Fibroblast of upper back skin (primary cell): ENCODE measurements around the gene TBX5.

ENCODE experiments used
- DNase-seq: peaks from one replicate; pipeline ENCODE4 v3.0.0-alpha.2; 2013

Gene TBX5

GRCh38 chr12:114430306-114430705, 24.4 kb upstream of the TBX5 start:
- peak; percentile 82 for DNase-seq

DNA sequence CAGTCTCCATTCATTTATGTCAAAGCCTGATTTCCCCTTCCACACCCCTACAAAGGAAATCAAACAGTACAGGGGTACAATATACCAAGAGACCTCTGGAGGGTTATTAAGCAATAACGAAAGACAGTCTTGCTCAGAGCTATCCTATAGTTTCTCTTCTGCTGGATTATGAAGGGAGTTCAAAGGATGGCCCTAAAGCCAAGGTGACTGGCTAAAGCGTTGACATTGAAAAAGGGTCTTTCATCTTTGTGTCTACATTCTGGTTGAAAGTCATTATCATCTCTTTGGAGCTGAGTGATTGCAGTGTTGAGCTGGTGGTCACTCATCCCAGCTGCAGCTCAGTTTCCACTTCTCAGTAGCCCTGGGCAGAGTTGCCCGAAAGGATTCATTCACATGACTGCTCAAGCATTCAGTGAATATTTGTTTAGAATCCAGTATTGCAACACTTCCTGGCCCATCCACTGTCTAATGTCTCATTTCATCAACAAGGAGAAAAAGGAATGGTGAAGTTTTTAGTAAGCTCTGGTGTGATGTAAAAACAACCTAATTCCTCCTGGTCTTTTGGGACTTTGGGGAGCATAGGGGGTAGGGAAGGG, 19.2 kb upstream of the TBX5 start:
- peak; percentile 20 for DNase-seq

GRCh38 chr12:114420944-114421335, 15.0 kb upstream of the TBX5 start:
- no peak for DNase-seq

- DNase-seq: no peak
Measured at GRCh38 chr12:114420182-114420943, 14.4 kb upstream of the TBX5 start.

DNA sequence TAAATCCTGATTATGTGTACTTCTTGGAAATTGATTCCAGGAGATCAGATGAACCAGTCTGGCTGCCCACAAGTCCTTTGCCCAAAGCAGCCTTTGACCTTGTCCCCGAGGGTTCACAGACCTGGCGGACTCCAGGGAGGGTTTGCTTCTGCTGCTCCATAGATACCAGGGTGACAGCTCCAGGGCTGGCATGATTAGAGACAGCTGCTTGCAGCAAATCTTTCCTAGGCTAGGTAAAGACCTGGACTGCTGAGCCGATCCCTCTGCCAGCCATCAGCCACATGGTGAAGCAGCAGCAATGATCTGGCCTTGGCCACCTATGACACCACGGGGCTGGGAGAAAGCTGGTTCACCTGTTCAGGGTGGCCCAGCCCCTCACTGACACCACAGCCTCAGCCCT, 10.1 kb upstream of the TBX5 start:
- no peak for DNase-seq

DNA sequence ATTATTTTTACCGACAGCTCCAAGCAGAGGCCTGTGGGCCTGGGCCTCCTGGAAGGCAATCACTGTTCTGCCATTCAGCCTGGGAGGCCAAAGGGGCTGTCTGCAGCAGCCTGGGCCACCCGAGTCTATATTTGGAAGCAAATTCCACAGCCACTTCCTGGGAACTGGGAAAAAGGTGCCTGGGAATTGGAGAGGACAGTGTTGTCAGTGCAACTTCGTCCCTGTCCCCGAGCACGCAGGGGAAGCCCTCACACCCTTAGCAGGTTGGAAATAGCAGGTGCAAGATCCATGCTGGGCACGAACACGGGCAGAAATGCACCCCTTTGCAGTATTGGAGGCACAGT, 9.6 kb upstream of the TBX5 start:
- DNase-seq: no peak

- no peak for DNase-seq
Measured at GRCh38 chr12:114414866-114415524, 9.1 kb upstream of the TBX5 start.

GRCh38 chr12:114414031-114414865, 8.3 kb upstream of the TBX5 start:
- no peak for DNase-seq

DNA sequence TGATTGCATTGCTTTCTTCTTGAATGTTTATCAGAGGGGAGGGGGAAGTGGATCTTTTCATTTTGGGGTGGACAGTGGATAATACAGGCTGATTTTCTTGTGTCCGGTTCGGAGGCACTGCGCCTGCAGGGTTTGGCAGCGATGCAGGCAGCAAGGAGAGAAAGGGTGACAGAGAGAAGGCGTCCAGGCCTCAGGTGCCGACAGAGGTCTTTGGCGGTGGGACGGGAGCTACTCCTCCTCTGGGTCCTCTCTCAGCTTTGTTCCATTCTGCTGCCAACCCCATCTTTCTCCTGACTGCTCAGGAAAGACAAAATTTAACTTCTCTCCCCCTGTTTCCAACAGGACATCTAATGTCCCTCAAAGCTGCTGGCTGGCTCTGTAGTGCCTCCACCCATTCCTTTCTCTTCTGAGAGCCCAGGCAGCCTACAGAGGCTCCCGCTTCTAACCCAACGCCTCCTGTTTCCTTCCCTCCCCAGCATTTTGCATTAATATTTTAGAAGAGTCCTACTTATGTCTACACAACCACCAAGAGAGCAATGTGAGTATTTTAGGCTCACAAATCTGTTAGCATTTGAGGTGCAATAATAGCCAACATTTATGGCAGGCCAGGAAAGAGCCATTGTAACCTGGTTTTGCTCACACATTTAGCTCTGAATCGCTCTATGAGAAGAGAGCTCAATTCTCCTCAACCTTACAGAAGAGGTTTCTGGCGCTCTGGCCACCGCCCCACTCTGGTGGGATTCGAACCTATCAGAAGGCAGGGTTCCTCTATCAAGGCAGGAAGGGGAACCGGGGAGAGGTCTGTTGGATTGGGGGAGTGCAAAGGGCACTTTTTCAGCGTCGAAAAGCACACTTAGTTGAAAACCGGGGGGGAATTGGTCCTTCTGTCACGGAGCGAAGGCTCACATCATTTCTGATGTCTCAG, 7.1 kb upstream of the TBX5 start:
- no peak for DNase-seq

GRCh38 chr12:114412307-114412706, 6.4 kb upstream of the TBX5 start:
- no peak for DNase-seq

DNA sequence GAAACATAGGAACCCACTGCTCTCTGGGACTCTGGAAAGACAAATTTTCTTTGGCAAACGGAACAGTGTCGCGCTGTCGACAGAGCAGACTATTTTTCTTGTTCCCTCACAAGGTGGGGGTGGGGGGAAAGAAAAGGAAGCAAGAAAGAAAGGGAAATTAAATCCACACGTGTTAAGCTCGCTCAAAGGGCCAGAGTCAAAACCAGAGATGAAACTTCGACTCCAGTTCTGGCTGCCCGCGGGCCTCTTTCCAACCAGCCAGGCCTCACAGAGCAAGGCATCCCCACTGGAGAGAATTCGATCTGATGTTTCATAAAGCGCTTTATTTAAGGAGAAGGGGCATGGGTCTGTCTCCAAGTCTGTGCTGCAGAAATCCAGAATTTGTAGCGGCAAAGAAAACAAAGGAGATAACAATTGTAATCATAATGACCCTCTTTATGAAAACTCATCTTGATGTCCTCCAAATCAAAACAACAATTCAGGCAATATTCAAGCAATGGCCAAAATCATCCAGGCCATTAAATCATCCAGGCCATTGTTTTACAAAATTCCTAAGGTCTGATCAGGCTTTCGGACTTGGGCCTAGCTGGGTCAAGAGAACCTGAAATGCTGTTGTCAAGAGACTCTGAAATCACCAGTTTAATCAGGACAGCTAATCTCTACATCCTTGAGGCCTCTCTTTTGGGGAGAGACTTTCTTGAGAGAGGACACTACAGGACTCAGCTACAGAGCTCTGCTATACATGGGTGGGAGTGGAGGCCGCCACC, 5.3 kb upstream of the TBX5 start:
- no peak for DNase-seq

GRCh38 chr12:114409852-114410600, 4.1 kb upstream of the TBX5 start:
- DNase-seq: no peak

- peak; percentile 18 for DNase-seq
Measured at GRCh38 chr12:114408886-114409851, 3.2 kb upstream of the TBX5 start.

- no peak for DNase-seq
Measured at GRCh38 chr12:114408471-114408885, 2.5 kb upstream of the TBX5 start.

GRCh38 chr12:114407842-114408411, 2.0 kb upstream of the TBX5 start:
- no peak for DNase-seq

- no peak for DNase-seq
Measured at GRCh38 chr12:114406984-114407841, 1.3 kb upstream of the TBX5 start.

GRCh38 chr12:114406316-114406983, 506 bp upstream of the TBX5 start:
- peak; percentile 37 for DNase-seq
